ENCODE data around the gene EEPD1.

The EEPD1 gene

GRCh38 chr7:36154255-36155212 lies 1.5 kb downstream of the EEPD1 start:
- DNase-seq (ENCODE audit: low read depth), result no peak

DNA sequence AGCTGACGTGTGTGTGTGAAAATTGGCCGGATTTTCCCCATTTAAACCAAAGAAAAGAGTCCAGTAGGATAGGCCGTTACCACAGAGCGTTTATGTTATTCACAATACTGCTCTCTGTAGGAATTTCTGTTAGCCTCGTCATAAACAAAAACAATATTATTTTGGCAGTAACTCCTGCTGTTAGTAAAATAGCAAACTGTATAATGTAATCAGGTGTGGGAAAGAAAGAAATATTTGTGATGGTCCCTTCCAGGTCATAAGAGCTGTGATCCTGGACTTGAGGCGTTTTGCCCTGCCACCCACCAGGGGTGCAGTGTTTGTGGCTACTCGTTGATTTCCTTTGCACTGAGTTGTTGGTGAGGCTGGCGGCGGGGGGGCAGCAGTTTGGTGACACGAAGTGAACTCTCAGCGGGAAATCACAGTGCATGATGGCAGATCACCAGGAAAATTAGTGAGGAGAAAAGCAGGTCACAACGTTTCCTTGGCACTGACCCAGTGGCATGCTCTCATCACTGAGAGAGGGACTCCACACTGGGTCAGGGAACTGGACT lies 2.8 kb downstream of the EEPD1 start:
- no peak for DNase-seq (ENCODE audit: low read depth)

DNA sequence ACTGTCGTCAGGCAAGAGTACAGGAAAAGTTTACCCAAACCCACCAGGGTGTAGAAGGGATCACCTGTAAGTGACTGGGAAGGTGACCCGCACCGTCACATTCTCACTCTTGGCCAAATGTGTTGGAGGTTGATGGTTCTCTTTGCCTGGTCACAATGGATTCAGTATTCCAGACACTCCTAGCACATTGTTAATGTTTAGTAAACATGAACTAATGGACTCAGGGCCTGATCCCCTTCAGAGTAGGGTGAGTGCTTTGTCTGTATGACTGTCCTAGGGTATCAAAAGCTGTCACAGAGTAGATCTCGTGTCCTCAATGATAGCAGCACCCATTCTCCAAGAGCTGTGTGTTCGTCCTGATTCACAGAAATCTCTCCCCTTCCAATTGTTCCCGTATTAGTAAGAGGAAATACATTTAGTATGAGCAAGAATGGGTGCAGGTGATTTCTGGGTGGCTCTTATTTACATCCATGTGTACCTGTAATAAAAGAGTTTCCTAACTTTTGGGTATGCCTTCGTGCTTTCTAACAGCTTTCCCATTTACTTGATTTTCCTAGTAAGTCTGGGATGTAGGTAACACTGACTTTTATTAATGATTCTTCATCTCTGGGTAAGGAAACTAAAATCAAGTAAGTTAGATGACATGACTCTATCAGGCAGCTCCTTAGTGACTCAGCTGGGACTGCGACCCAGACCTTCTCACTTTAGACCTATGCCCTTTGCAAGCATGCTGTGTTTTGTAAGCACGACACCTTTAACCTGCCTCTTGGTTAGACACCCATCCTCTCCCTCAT lies 4.7 kb downstream of the EEPD1 start:
- no peak for DNase-seq (ENCODE audit: low read depth)

- no peak for DNase-seq (ENCODE audit: low read depth)
These were observed 5.2 kb downstream of the EEPD1 start for GRCh38 chr7:36158321-36158605.

DNA sequence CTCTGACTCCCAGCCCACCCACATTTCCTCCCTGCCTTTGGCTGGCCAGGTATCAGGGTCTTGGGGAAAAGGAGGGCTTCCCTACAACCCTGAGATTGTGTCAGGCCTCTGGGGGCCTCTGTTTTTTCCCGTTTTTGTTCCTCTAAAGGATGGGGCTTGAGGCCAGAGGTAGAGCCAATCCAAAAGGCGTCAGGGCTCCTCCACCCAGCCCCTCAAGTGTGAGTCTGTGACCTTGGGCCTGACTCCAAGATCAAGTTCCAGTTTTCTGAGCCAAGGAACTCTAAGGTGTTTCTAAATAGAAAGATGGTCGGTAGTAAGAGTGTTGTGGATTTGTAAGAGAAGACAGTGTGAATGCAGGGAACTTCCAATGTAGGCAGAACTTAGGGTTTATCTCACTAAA lies 6.6 kb downstream of the EEPD1 start:
- DNase-seq (ENCODE audit: low read depth), result no peak

DNA sequence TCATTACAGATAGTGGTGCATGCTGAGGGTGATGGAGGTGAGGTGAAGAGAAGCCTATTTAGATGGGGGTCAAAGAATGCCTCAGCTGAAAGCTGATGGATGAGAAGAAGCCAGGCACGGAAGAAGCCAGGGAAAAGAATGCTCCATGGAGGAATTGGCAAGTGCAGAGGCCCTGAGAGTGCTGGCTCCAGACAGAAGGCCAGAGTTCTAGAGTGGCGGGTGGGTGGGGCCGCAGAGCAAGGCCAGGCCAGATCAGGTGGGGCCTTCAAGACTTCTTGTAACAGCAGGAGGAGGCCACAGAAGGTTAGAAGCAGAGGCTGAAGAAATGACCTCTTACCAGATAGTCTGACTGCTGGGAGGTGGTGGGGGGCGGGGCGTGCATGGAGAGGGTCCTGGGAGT lies 7.3 kb downstream of the EEPD1 start:
- no peak for DNase-seq (ENCODE audit: low read depth)

- no peak for DNase-seq (ENCODE audit: low read depth)
These were observed 8.9 kb downstream of the EEPD1 start for GRCh38 chr7:36161996-36162395.

DNA sequence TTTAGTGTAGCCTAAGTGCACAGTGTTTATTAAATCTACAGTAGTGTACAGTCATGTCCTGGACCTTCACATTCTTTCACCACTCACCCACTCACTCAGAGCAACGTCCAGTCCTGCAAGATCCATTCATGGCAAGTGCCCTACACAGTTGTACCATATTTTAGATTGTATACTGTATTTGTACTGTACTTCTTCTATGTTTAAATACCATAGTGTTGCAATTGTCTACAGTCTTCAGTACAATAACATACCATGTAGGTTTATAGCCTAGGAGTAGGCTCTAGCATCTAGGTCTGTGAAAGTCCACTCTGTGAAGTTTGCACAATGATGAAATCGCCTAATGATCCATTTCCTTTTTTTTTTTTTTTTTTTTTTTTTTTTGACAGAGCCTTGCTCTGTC lies 12.0 kb downstream of the EEPD1 start:
- no peak for DNase-seq (ENCODE audit: low read depth)

GRCh38 chr7:36165802-36166201 lies 12.7 kb downstream of the EEPD1 start:
- no peak for DNase-seq (ENCODE audit: low read depth)

DNA sequence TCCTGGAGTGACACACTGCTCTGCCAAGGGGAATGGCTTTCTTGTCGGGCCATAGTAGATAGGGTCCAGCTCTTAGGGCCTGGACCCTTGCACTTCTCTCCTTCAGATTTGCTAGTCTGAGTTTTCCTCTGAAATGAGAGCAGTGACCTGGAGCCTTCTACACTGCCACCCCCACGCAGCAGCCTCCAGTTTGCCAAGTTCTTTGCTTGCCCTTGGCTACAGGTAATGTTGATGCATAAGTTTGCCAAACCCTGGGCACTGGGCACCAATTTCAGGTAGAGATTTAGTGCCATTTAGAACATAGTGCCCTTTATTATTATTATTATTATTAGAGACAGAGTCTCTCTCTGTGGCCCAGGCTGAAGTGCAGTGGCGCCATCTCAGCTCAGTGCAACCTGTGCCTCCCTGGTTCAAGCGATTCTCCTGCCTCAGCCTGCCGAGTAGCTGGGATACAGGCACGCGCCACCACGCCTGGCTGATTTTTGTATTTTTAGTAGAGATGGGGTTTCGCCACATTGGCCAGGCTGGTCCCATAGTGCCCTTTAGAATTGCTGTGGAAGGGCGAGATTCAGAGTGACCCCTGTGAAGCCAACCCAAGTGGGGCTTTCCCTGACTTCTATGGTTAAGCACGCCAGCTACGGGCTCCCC lies 14.5 kb downstream of the EEPD1 start:
- DNase-seq (ENCODE audit: low read depth), result no peak

DNA sequence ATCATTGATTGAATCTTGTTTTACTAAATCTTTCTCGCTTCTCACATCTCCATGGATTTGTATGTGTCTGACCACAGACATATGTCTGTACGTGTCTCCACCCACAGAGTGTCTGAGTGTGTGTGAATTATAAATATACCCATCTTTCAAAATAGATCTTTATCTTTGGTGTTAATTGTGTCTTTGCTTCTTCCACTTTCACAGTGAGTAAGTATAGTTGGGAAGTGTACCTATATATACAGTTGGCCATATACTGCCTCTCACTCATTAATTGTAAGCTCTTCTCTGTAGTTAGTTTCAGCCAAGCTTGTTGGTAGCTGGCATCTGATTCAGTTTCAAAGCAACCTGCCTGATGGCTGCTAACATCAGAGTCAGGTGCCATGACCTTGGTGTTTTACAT lies 18.4 kb downstream of the EEPD1 start:
- no peak for DNase-seq (ENCODE audit: low read depth)

GRCh38 chr7:36175886-36176285 lies 22.8 kb downstream of the EEPD1 start:
- DNase-seq (ENCODE audit: low read depth), result no peak

- DNase-seq (ENCODE audit: low read depth), result no peak
These were observed 23.6 kb downstream of the EEPD1 start for GRCh38 chr7:36176697-36177096.

GRCh38 chr7:36180121-36180520 lies 27.1 kb downstream of the EEPD1 start:
- DNase-seq (ENCODE audit: low read depth), result no peak

DNA sequence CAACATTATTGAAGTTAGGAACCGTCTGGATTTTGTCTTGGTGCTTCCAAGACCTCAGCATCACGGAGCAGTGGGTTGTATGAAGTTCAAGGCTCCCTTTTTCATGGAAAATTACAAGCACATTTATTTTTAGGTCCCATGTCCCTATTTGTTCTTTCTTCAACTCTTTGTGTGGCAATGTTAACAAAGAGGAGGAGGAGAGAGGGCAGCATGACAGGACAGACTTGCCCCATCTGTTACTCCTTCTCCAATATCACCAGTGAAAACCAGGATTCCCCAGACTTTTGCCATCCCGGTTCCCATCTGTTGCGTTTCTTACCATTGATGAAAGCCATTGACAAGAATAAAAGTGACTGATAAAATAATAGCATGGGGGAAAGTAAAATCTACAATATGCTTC lies 28.6 kb downstream of the EEPD1 start:
- DNase-seq (ENCODE audit: low read depth), result no peak

DNA sequence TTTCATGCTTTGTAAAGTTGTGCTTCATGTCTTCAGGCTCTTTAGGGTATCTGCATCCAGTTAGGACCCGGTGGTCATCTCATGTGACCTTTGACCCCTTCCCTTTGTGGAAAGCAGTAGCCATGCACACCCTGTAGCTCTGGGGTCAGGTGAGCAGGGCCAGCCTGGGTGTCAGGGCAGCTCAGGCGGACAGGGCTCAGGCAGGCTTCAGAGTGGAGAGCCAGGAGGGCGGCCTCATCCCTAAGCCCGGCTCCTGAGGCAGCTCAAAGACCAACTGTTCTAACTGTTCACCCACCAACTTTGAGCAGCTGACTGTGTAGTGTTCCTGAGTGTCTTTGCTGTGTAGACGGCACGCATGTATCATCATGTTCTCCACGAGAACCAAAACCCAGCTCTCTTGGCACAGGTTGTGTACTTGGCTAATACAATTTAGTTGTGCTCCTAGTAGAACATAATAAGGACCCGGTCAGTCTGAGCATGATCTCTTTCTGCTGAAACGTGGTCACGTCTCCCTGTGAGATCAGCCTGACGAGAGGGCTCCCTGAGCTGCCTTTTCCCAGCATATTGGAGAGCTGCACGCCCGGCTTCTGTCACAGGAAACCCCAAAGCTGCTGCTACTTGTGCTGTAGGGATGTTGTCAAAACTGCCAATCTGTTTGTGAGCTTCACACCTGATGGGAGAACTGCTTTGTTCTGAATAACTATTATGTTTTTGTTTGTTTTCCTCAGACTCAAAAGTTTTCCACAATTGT lies 30.0 kb downstream of the EEPD1 start:
- no peak for DNase-seq (ENCODE audit: low read depth)

GRCh38 chr7:36185092-36185491 lies 32.0 kb downstream of the EEPD1 start:
- DNase-seq (ENCODE audit: low read depth), result no peak

DNA sequence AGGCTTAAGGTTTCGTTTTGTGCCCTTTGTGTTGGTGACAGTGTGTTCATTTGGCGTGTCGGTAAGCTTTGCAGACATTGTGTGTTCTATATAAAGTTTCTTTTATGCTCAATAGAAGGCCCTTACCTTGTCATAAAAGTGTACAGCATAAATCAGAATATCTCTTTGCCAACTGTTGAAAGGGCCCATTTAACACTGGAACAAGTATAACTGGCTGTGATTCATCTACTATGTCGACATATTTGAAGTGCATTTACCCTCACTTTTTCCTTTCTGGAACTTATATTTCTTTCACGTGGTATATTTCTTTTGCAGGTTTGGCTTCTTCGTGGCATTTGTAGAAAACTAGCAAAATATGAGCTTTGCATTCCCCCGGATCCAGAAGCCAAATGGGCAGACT lies 32.7 kb downstream of the EEPD1 start:
- DNase-seq (ENCODE audit: low read depth), result no peak

GRCh38 chr7:36186359-36187121 lies 33.5 kb downstream of the EEPD1 start:
- no peak for DNase-seq (ENCODE audit: low read depth)

GRCh38 chr7:36188266-36188665 lies 35.2 kb downstream of the EEPD1 start:
- DNase-seq (ENCODE audit: low read depth), result no peak

GRCh38 chr7:36188906-36189305 lies 35.9 kb downstream of the EEPD1 start:
- no peak for DNase-seq (ENCODE audit: low read depth)
